ENCODE data around the gene CHCHD3.

Gene CHCHD3

DNA sequence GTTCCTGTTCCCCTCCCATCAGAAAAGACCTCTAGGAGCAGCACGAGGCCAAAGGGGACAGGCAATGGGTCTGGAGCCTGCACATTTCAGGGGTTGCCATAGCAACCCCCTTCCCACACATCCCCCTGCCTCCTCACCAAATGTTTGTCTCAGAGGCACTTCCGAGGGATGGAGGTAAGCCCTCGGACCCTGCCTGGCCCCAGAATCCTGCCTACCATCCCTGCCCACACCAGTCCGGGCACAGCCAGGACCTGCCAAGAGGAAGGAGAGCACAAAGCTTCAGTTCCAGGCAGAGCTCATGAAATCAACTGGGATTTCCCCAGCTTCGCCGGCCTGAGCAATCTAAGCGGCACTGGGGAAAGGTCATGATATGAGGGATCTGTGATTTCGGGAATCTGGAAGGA is 330.6 kb downstream of the CHCHD3 start:
- DNase-seq (ENCODE audit: insufficient read length, low spot score): no peak
- TF ChIP-seq POLR2A (IDR thresholded peaks at IDR 0.05; ENCODE audit: low read depth, low read length): no peak
- no peak for TF ChIP-seq POU2F2 (IDR thresholded peaks at IDR 0.05; ENCODE audit: low read depth, low read length)
- FAIRE-seq: no peak

DNA sequence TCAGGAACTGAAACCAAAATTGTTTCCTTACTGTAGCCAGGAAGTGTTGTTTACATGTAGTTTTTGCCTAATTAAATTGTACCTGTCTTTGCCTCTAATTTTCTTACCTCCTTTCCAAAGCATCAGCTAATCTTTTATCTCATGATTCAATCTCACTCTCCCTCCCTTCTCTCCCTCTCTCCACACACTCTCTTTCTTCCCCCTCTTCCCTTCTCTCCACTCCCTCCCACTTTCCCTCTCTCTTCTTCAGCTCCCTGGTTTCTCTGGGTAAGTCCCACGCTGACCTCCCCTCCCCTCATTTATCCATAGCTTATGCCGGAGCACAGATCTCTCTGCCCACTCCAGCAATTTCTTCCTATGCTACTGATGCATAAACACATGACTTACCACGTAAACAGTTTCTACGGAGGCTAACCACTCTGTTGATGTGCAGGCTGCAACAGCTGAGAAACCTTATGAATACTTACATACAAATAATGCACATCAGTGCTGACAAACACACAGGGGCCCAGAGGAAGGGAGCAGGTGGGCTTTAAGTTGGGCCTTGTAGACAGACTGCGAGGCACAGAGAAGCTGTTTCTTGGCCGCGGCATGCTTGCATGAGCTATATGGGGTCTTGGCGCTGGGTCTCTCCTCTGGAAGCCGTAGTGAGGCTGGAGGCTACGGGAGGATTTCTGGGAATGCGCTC is 331.2 kb downstream of the CHCHD3 start:
- no peak for FAIRE-seq

DNA sequence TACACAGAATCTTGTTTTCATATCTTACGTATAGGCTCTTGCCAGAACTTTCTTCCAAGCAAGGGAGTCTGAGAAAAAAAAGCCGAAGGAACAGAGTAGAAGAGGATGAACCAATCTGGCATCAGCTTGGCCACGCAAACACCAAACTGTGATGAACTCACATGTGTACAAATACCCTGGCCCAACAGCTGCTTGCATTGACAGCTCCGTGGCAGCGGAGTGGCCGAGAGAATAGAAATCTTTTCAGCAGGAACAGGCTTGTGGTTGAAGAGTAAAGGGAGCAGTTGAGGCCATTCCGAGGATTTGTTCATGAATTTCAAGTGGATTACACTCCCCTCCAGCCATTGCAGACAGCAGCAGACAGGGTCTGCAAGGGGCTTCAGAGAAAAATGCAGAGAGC is 331.8 kb downstream of the CHCHD3 start:
- no peak for FAIRE-seq
- no peak for TF ChIP-seq POU2F2 (IDR thresholded peaks at IDR 0.05; ENCODE audit: low read depth, low read length)
- no peak for TF ChIP-seq POLR2AphosphoS5 (IDR thresholded peaks at IDR 0.05; ENCODE audit: low read depth, low read length)
- no peak for TF ChIP-seq PAX5 (IDR thresholded peaks at IDR 0.05; ENCODE audit: insufficient read depth, low read length, severe bottlenecking)
- TF ChIP-seq TAF1 (IDR thresholded peaks at IDR 0.05; ENCODE audit: low read depth, low read length): no peak
- TF ChIP-seq SPI1 (IDR thresholded peaks at IDR 0.05; ENCODE audit: low read depth, low read length): no peak
- TF ChIP-seq POLR2A (IDR thresholded peaks at IDR 0.05; ENCODE audit: low read depth, low read length): no peak
- DNase-seq (ENCODE audit: insufficient read length, low spot score): no peak

More for the DNA sequence above, 331.2 kb downstream of the CHCHD3 start:
- TF ChIP-seq SPI1 (IDR thresholded peaks at IDR 0.05; ENCODE audit: low read depth, low read length) (no peak), POLR2AphosphoS5 (IDR thresholded peaks at IDR 0.05; ENCODE audit: low read depth, low read length) (no peak), PAX5 (IDR thresholded peaks at IDR 0.05; ENCODE audit: insufficient read depth, low read length, severe bottlenecking) (no peak), POLR2A (IDR thresholded peaks at IDR 0.05; ENCODE audit: low read depth, low read length) (no peak), TAF1 (IDR thresholded peaks at IDR 0.05; ENCODE audit: low read depth, low read length) (no peak), POU2F2 (IDR thresholded peaks at IDR 0.05; ENCODE audit: low read depth, low read length) (no peak)
- no peak for DNase-seq (ENCODE audit: insufficient read length, low spot score)

DNA sequence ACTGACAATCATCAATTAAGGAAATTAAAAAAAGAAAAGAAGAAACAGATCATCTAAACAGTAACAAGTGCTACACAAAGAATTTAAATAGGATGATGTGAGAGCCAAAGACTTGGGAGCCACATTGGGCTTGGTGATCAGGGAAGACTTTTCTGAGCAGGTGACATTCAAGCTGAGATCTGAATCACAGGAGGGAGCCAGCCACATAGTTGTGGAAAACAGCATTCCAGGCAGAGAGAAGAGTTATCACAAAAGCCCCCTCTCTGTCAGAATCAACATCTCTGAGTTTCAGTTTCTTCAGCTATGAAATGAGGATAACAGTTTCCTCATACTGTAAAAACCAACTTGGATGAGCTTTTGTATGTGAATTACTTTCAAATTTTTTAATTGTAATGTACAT is 336.4 kb downstream of the CHCHD3 start:
- DNase-seq (ENCODE audit: insufficient read length, low spot score): no peak
- TF ChIP-seq SPI1 (IDR thresholded peaks at IDR 0.05; ENCODE audit: low read depth, low read length) (no peak), PAX5 (IDR thresholded peaks at IDR 0.05; ENCODE audit: insufficient read depth, low read length, severe bottlenecking) (no peak), POLR2AphosphoS5 (IDR thresholded peaks at IDR 0.05; ENCODE audit: low read depth, low read length) (no peak), POU2F2 (IDR thresholded peaks at IDR 0.05; ENCODE audit: low read depth, low read length) (no peak), POLR2A (IDR thresholded peaks at IDR 0.05; ENCODE audit: low read depth, low read length) (no peak), TAF1 (IDR thresholded peaks at IDR 0.05; ENCODE audit: low read depth, low read length) (no peak)
- FAIRE-seq: no peak

DNA sequence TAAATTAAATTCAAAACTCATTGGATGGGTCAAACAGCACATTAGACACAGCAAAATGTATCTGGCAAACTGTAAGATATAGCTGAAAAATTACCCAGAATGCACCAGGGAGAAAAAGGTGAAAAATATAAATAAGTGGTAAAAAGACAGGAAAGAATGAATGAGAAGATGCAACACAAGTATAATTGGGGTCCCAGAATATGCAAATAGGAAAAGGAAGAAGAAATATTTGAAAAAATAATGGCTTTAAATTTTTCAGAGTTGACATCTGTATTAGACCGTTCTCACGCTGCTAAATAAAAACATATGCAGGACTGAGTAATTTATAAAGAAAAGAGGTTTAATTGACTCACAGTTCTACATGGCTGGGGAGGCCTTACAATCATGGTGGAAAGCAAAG is 337.9 kb downstream of the CHCHD3 start:
- TF ChIP-seq SPI1 (IDR thresholded peaks at IDR 0.05; ENCODE audit: low read depth, low read length) (no peak), POU2F2 (IDR thresholded peaks at IDR 0.05; ENCODE audit: low read depth, low read length) (no peak), PAX5 (IDR thresholded peaks at IDR 0.05; ENCODE audit: insufficient read depth, low read length, severe bottlenecking) (no peak), TAF1 (IDR thresholded peaks at IDR 0.05; ENCODE audit: low read depth, low read length) (no peak), POLR2A (IDR thresholded peaks at IDR 0.05; ENCODE audit: low read depth, low read length) (no peak), POLR2AphosphoS5 (IDR thresholded peaks at IDR 0.05; ENCODE audit: low read depth, low read length) (no peak)
- FAIRE-seq: no peak
- no peak for DNase-seq (ENCODE audit: insufficient read length, low spot score)

DNA sequence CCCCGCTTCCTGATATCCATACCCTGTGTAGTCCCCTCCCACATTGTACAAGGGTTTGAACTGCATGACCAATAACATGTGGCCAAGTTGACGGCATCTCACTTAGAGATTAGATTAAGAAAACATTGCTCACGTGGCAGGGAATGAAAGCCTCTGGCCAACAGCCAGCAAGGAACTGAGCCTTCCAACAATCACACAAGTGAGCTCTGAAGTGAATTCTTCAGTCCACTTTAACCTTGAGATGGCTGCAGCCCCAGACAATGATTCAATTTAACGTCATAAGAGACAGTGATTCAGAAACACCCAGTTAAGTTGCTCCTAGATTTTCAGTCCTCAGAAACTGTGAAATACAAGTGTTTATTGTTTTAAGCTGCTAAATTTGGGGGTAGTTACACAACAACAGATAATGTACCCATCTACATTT is 339.7 kb downstream of the CHCHD3 start:
- FAIRE-seq: no peak
- no peak for DNase-seq (ENCODE audit: insufficient read length, low spot score)
- no peak for TF ChIP-seq SPI1 (IDR thresholded peaks at IDR 0.05; ENCODE audit: low read depth, low read length)
- no peak for TF ChIP-seq POLR2A (IDR thresholded peaks at IDR 0.05; ENCODE audit: low read depth, low read length)
- no peak for TF ChIP-seq PAX5 (IDR thresholded peaks at IDR 0.05; ENCODE audit: insufficient read depth, low read length, severe bottlenecking)
- no peak for TF ChIP-seq POU2F2 (IDR thresholded peaks at IDR 0.05; ENCODE audit: low read depth, low read length)
- TF ChIP-seq POLR2AphosphoS5 (IDR thresholded peaks at IDR 0.05; ENCODE audit: low read depth, low read length): no peak
- TF ChIP-seq TAF1 (IDR thresholded peaks at IDR 0.05; ENCODE audit: low read depth, low read length): no peak

DNA sequence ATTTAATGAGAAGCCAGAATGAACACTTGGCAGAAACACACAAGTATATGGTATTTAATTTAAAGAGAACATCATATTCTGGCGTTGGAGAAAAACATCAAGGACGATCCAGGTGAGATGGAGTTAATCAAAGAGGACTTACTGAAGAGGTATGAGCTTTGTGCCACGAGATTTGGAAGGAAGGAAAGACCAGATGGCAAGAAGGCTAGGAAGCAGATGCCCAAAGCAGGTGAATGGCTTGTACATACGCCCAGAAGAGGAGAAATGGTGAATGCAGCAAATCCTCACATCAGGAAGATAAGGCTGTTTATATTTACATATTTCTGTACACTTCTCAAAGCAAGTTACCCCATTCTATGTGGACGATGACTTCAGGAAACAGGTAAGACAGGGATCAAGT is 341.7 kb downstream of the CHCHD3 start:
- DNase-seq (ENCODE audit: insufficient read length, low spot score) (no peak), FAIRE-seq (no peak)
- TF ChIP-seq TAF1 (IDR thresholded peaks at IDR 0.05; ENCODE audit: low read depth, low read length) (no peak), POU2F2 (IDR thresholded peaks at IDR 0.05; ENCODE audit: low read depth, low read length) (no peak), PAX5 (IDR thresholded peaks at IDR 0.05; ENCODE audit: insufficient read depth, low read length, severe bottlenecking) (no peak), POLR2A (IDR thresholded peaks at IDR 0.05; ENCODE audit: low read depth, low read length) (no peak), POLR2AphosphoS5 (IDR thresholded peaks at IDR 0.05; ENCODE audit: low read depth, low read length) (no peak), SPI1 (IDR thresholded peaks at IDR 0.05; ENCODE audit: low read depth, low read length) (no peak)

DNA sequence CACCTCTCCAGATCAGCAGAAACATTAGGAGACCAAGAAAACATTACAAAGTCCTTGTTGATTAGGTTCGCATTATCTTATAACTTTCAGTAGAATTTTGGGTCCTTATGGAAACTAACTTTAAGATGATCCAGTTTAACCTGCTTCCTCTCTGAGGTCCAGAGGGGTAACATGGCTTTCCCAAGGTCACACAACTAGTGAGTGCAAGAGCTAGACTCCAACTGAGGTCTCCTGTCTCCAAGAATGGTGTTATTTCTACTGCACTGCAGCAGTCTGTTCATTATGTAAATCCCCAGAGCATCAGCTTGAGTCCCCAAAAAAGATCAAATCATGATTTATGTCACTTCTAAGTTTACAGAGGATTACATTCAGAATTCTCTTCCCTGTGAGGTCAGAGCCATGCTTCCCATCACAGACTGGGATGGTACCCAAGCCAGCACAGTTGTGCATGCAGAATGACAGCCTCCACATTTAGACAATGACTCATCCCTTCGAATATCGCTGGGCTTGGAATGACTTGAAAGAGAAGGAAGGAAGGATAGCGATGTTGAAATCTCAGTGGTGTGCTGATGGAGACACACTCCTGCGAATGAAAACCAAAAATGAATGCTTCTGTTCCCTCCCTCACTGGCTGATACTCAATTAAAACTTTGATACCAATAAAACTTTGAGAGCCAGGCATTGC is 342.5 kb downstream of the CHCHD3 start:
- no peak for FAIRE-seq
- TF ChIP-seq SPI1 (IDR thresholded peaks at IDR 0.05; ENCODE audit: low read depth, low read length): no peak
- no peak for TF ChIP-seq TAF1 (IDR thresholded peaks at IDR 0.05; ENCODE audit: low read depth, low read length)
- TF ChIP-seq POLR2A (IDR thresholded peaks at IDR 0.05; ENCODE audit: low read depth, low read length): no peak
- TF ChIP-seq POU2F2 (IDR thresholded peaks at IDR 0.05; ENCODE audit: low read depth, low read length): no peak
- TF ChIP-seq PAX5 (IDR thresholded peaks at IDR 0.05; ENCODE audit: insufficient read depth, low read length, severe bottlenecking): no peak
- no peak for TF ChIP-seq POLR2AphosphoS5 (IDR thresholded peaks at IDR 0.05; ENCODE audit: low read depth, low read length)
- no peak for DNase-seq (ENCODE audit: insufficient read length, low spot score)

DNA sequence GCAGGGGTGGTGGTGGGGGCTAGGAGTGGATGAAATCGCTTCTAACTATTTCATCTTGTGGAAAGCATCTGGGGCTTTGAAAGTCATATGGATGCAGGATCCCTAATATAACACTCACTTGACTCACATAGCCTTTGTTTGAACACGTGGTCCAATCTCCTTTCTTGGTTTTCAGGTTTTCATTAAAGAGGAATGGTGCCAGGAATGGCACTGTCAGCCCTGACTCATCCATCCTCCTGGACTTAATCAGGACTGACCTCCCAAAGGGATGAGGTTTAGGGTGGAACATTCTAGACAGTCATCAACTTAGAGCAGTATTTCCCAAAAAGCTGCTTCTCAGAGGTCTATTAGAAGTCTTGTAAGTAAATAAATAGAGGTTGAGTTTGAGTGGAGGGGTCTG is 343.6 kb downstream of the CHCHD3 start:
- DNase-seq (ENCODE audit: insufficient read length, low spot score) (no peak), FAIRE-seq (no peak)
- TF ChIP-seq PAX5 (IDR thresholded peaks at IDR 0.05; ENCODE audit: insufficient read depth, low read length, severe bottlenecking): no peak
- TF ChIP-seq TAF1 (IDR thresholded peaks at IDR 0.05; ENCODE audit: low read depth, low read length): no peak
- TF ChIP-seq POLR2AphosphoS5 (IDR thresholded peaks at IDR 0.05; ENCODE audit: low read depth, low read length): no peak
- TF ChIP-seq POU2F2 (IDR thresholded peaks at IDR 0.05; ENCODE audit: low read depth, low read length): no peak
- TF ChIP-seq SPI1 (IDR thresholded peaks at IDR 0.05; ENCODE audit: low read depth, low read length): no peak
- no peak for TF ChIP-seq POLR2A (IDR thresholded peaks at IDR 0.05; ENCODE audit: low read depth, low read length)
